Activated T-helper 1 cell treated with anti-CD3 and anti-CD28 coated beads, Interleukin-2, amount 50 U/mL, for 16 hours (primary cell): Measurements from ENCODE around the gene CSTF2.
"Not testable (repeated sequence)": the region's sequence is repeated elsewhere in the genome, so short reads cannot be mapped to it uniquely, and the experiment has no call there.

ENCODE experiments used
- DNase-seq, 2 donors: peaks; one replicate each; pipeline ENCODE4 v3.0.0-alpha.2; 2020; ENCODE audit warnings: low read depth in 1 of 2, low spot score in 1 of 2

The CSTF2 gene

GRCh38 chrX:100819837-100820666 lies at the start of gene CSTF2:
CSTF2 (plus strand) TSS chrX:100820391; CDS start chrX:100820417, 26 bp downstream.
- peak; percentile 51 to 62 for DNase-seq

- not testable (repeated sequence) for DNase-seq
Observed at GRCh38 chrX:100796371-100796770, 23.8 kb upstream of the CSTF2 start.

- DNase-seq: no peak
Observed at GRCh38 chrX:100797359-100797758, 22.8 kb upstream of the CSTF2 start.

GRCh38 chrX:100798484-100799214 lies 21.5 kb upstream of the CSTF2 start:
- DNase-seq: no peak

GRCh38 chrX:100802843-100803242 lies 17.3 kb upstream of the CSTF2 start:
- DNase-seq: no peak

- no peak for DNase-seq
Observed at GRCh38 chrX:100804780-100805179, 15.4 kb upstream of the CSTF2 start.

GRCh38 chrX:100808265-100808664 lies 11.9 kb upstream of the CSTF2 start:
- DNase-seq: not testable (repeated sequence)

- DNase-seq: no peak
Observed at GRCh38 chrX:100812216-100813158, 7.7 kb upstream of the CSTF2 start.

GRCh38 chrX:100817340-100817739 lies 2.9 kb upstream of the CSTF2 start:
- DNase-seq: no peak

- DNase-seq: no peak
Observed at GRCh38 chrX:100819534-100819836, 706 bp upstream of the CSTF2 start.

GRCh38 chrX:100829730-100830129 lies 9.5 kb downstream of the CSTF2 start:
- DNase-seq: no peak

GRCh38 chrX:100830143-100830542 lies 10.0 kb downstream of the CSTF2 start:
- no peak for DNase-seq

GRCh38 chrX:100830547-100830946 lies 10.4 kb downstream of the CSTF2 start:
- DNase-seq: no peak

GRCh38 chrX:100831219-100831946 lies 11.2 kb downstream of the CSTF2 start:
- no peak for DNase-seq

GRCh38 chrX:100850317-100850716 lies 30.1 kb downstream of the CSTF2 start:
- DNase-seq: no peak

- no peak for DNase-seq
Observed at GRCh38 chrX:100852810-100853209, 32.6 kb downstream of the CSTF2 start.

- DNase-seq: no peak
Observed at GRCh38 chrX:100863326-100863864, 43.2 kb downstream of the CSTF2 start.

GRCh38 chrX:100864657-100865391 lies 44.6 kb downstream of the CSTF2 start:
- DNase-seq: no peak

GRCh38 chrX:100868273-100868672 lies 48.1 kb downstream of the CSTF2 start:
- DNase-seq: no peak

- no peak for DNase-seq
Observed at GRCh38 chrX:100870527-100870926, 50.3 kb downstream of the CSTF2 start.
